ENCODE results near the gene ANAPC15. TPM values are rescaled to one million over a fixed set of nuclear protein-coding genes. Genes with fewer than 3 reads are reported as not detected.

ANAPC15 gene
- total and polyA plus RNA-seq, 2 experiments from 2014 or later = 52.1 to 117 TPM

- Histone ChIP-seq H3K27ac (ENCODE audit: low read depth) (no peak overlapping the region), H2AFZ (no peak overlapping the region)
Measured at GRCh38 chr11:72144807-72145565, 32.5 kb upstream of the ANAPC15 start.

More at GRCh38 chr11:72144807-72145565, 32.5 kb upstream of the ANAPC15 start:
- no peaks in the 10 kb centered on the region for H3K4me1 ChIP-seq (ENCODE audit: insufficient read depth)
- H3K27me3 Mint-ChIP-seq (ENCODE audit: insufficient read depth, low read depth, poor library complexity) = no peaks in the 10 kb centered on the region
- H3K9me3 Mint-ChIP-seq = no peaks in the 10 kb centered on the region
- H3K36me3 ChIP-seq (ENCODE audit: insufficient read depth) = no peaks in the 10 kb centered on the region
- H3F3A ChIP-seq (replicated peaks; ENCODE audit: low read depth) = no peaks in the 10 kb centered on the region
- no peak overlapping the region for H3K4me3 Mint-ChIP-seq
- H3K4me2 ChIP-seq = no peak overlapping the region
- ATAC-seq (no peak), DNase-seq (ENCODE audit: low spot score) (no peak)
- no peaks in the 10 kb centered on the region for H3K9me2 ChIP-seq (ENCODE audit: insufficient read depth)
- H3K36me3 Mint-ChIP-seq (ENCODE audit: low read depth) = no peaks in the 10 kb centered on the region
- no peaks in the 10 kb centered on the region for H3K27me3 ChIP-seq (ENCODE audit: insufficient read depth)
- TF ChIP-seq NANOG (IDR thresholded peaks at IDR 0.05; ENCODE audit: borderline replicate concordance) (no peak), JUNB (IDR thresholded peaks at IDR 0.05; ENCODE audit: unreplicated experiment) (no peak), ZNF114 (CRISPR knock-in tag; IDR thresholded peaks at IDR 0.05) (no peak), STAT1 (IDR thresholded peaks at IDR 0.05; ENCODE audit: unreplicated experiment) (no peak), EZH2phosphoT487 (IDR thresholded peaks at IDR 0.05; ENCODE audit: unreplicated experiment) (no peak), CREB1 (CRISPR knock-in tag; IDR thresholded peaks at IDR 0.05; ENCODE audit: low read depth) (no peak), REST (IDR thresholded peaks at IDR 0.05; ENCODE audit: unreplicated experiment) (no peak), ETS1 (IDR thresholded peaks at IDR 0.05) (no peak), ZNF462 (CRISPR knock-in tag; IDR thresholded peaks at IDR 0.05) (no peak), EZH2 (IDR thresholded peaks at IDR 0.05; ENCODE audit: low read depth, unreplicated experiment) (no peak), CTCF (conservative IDR thresholded peaks at IDR 0.05; ENCODE audit: low read depth in 2 of 2) (no peak), ZNF331 (CRISPR knock-in tag; IDR thresholded peaks at IDR 0.05; ENCODE audit: low read depth) (no peak), POLR2AphosphoS5 (IDR thresholded peaks at IDR 0.05; ENCODE audit: low read depth) (no peak)
- H3K4me1 Mint-ChIP-seq = peaks cover 2% of the 10 kb centered on the region; the same call in 1 of the 3 replicates
- no peak overlapping the region for H3K4me3 ChIP-seq
- no peaks in the 10 kb centered on the region for H4K20me1 ChIP-seq (replicated peaks; ENCODE audit: insufficient read depth)
- no peak overlapping the region for H3K27ac Mint-ChIP-seq
- H3K79me2 ChIP-seq (replicated peaks; ENCODE audit: insufficient read depth) = no peaks in the 10 kb centered on the region

All from GM23338 (cell line).